COLO668 (cell line): ENCODE results near the gene SSMEM1.
"Not testable (repeated sequence)": the region's sequence is repeated elsewhere in the genome, so short reads cannot be mapped to it uniquely, and the experiment has no call there.

Experiments used
- DNase-seq: peaks from one replicate; lab custom pipeline; 2025; ENCODE audit not compliant: unreplicated experiment; lab: John Stamatoyannopoulos, UW

The SSMEM1 gene

DNA sequence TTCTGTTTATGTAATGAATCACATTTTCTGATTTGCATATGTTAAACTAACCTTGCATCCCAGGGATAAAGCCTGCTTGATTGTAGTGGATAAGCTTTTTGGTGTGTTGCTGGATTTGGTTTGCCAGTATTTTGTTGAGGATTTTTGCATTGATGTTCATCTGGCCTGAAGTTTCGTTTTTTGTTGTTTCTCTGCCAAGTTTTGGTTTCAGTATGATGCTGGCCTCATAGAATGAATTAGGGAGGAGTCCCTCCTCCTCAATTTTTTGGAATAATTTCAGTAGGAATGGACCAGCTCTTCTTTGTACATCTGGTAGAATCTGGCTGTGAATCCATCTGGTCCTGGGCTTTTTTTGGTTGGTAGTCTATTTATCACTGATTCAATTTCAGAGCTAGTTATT, 35.8 kb downstream of the SSMEM1 start:
- not testable (repeated sequence) for DNase-seq

- DNase-seq: not testable (repeated sequence)
Measured at GRCh38 chr7:130246491-130246890, 38.8 kb downstream of the SSMEM1 start.

- DNase-seq: not testable (repeated sequence)
Measured at GRCh38 chr7:130248842-130249241, 41.2 kb downstream of the SSMEM1 start.

DNA sequence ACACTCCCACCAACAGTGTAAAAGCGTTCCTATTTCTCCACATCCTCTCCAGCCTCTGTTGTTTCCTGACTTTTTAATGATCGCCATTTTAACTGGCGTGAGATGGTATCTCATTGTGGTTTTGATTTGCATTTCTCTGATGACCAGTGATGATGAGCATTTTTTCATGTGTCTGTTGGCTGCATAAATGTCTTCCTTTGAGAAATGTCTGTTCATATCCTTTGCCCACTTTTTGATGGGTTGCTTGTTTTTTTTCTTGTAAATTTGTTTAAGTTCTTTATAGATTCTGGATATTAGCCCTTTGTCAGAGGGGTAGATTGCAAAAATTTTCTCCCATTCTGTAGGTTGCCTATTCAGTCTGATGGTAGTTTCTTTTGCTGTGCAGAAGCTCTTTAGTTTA, 42.0 kb downstream of the SSMEM1 start:
- DNase-seq: not testable (repeated sequence)

- no peak for DNase-seq
Measured at GRCh38 chr7:130254555-130254954, 46.9 kb downstream of the SSMEM1 start.

- DNase-seq: no peak
Measured at GRCh38 chr7:130256704-130257103, 49.0 kb downstream of the SSMEM1 start.

DNA sequence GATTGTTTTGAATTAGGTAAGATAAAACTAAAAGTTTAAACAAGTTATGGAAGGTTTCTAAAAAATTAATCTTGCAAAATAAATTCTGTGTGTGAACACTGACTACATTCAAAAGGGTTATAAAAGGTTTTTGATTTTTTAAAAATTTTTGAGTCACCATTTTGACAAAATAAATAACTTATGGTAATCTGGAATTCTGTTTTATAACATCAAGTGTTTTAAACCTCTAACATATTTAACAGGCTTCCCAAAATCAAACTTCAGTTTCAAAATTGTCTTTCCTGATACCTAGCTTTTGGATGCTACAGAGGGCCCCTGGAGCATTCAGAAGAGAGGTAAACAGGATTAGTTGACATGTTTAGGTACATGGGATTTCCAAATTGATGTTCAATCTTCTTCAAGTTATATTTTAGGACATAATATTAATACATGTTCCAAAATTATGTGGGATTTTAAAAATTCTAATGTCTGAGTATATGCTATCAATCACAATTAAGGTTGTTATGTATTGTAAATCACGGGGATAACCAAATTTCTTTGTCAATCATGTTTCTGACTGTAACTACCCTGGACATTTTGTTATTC, 50.9 kb downstream of the SSMEM1 start:
- DNase-seq: no peak

- DNase-seq: no peak
Measured at GRCh38 chr7:130262448-130262847, 54.8 kb downstream of the SSMEM1 start.

DNA sequence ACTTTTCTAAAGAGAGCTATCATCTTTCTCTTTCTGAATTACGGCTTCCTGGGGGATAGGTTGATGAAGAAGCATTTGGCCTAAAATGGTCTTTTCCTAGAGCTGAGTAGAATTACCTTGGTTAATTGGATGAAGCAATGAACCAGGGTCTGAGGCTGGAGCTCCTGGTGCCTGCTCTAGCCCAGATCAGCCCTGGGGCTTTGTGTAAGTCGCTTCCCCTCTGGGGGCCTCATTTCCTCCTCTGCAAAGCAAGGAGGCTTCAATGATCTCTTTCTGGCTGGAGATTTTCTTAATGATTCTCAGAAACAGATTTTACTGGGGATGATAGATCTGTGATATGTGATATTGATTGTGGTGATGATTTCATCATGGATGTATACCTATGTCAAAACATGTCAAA, 55.5 kb downstream of the SSMEM1 start:
- no peak for DNase-seq
